ENCODE measurements around the gene LYL1.

The LYL1 gene

GRCh38 chr19:13092606-13093235, 9.9 kb downstream of the LYL1 start:
- DNase-seq (ENCODE audit: low spot score) = no peak

GRCh38 chr19:13092158-13092543, 10.5 kb downstream of the LYL1 start:
- no peak for DNase-seq (ENCODE audit: low spot score)

GRCh38 chr19:13091400-13092157, 11.1 kb downstream of the LYL1 start:
- no peak for DNase-seq (ENCODE audit: low spot score)

GRCh38 chr19:13090511-13091231, 12.0 kb downstream of the LYL1 start:
- no peak for DNase-seq (ENCODE audit: low spot score)

GRCh38 chr19:13089857-13090507, 12.7 kb downstream of the LYL1 start:
- no peak for DNase-seq (ENCODE audit: low spot score)

GRCh38 chr19:13089139-13089856, 13.4 kb downstream of the LYL1 start:
- DNase-seq (ENCODE audit: low spot score) = no peak

- no peak for DNase-seq (ENCODE audit: low spot score)
Observed at GRCh38 chr19:13087795-13088537, 14.7 kb downstream of the LYL1 start.

- DNase-seq (ENCODE audit: low spot score) = no peak
Observed at GRCh38 chr19:13087295-13087694, 15.4 kb downstream of the LYL1 start.

GRCh38 chr19:13086341-13086740, 16.3 kb downstream of the LYL1 start:
- DNase-seq (ENCODE audit: low spot score) = no peak

- no peak for DNase-seq (ENCODE audit: low spot score)
Observed at GRCh38 chr19:13085666-13086065, 17.0 kb downstream of the LYL1 start.

- no peak for DNase-seq (ENCODE audit: low spot score)
Observed at GRCh38 chr19:13083627-13084026, 19.0 kb downstream of the LYL1 start.

GRCh38 chr19:13083008-13083404, 19.7 kb downstream of the LYL1 start:
- DNase-seq (ENCODE audit: low spot score) = no peak

GRCh38 chr19:13082192-13083007, 20.3 kb downstream of the LYL1 start:
- no peak for DNase-seq (ENCODE audit: low spot score)

- DNase-seq (ENCODE audit: low spot score) = no peak
Observed at GRCh38 chr19:13079542-13079986, 23.1 kb downstream of the LYL1 start.

GRCh38 chr19:13078897-13079541, 23.6 kb downstream of the LYL1 start:
- DNase-seq (ENCODE audit: low spot score) = no peak

GRCh38 chr19:13078381-13078780, 24.3 kb downstream of the LYL1 start:
- DNase-seq (ENCODE audit: low spot score) = no peak

GRCh38 chr19:13077240-13077639, 25.4 kb downstream of the LYL1 start:
- no peak for DNase-seq (ENCODE audit: low spot score)

- DNase-seq (ENCODE audit: low spot score) = no peak
Observed at GRCh38 chr19:13076787-13077186, 25.9 kb downstream of the LYL1 start.

GRCh38 chr19:13076320-13076719, 26.3 kb downstream of the LYL1 start:
- DNase-seq (ENCODE audit: low spot score) = no peak

- DNase-seq (ENCODE audit: low spot score) = no peak
Observed at GRCh38 chr19:13074378-13074777, 28.3 kb downstream of the LYL1 start.
